Loucy (cell line): ENCODE data around the gene YY1AP1.
"Not testable (repeated sequence)": the region's sequence is repeated elsewhere in the genome, so short reads cannot be mapped to it uniquely, and the experiment has no call there.

Experiments used
- H2AFZ ChIP-seq: fragments of 200-600 bp; sonication (generic); 2 replicates; pipeline ENCODE4 v1.6.0; 2016; ENCODE audit warnings: antibody characterized with exemption, mild to moderate bottlenecking, low read length, moderate library complexity
- H3F3A ChIP-seq: fragments of 200-600 bp; 2 replicates; pipeline ENCODE4 v1.6.0; 2016; ENCODE audit warnings: antibody characterized with exemption, low read depth, mild to moderate bottlenecking
- H3K27me3 ChIP-seq: fragments of 200-600 bp; sonication (generic); 2 replicates; pipeline ENCODE4 v1.6.1; 2014; ENCODE audit warnings: low read length, mild to moderate bottlenecking; ENCODE audit not compliant: insufficient read depth, poor library complexity, severe bottlenecking
- H3K36me3 ChIP-seq: fragments of 200-600 bp; sonication (generic); 2 replicates; pipeline ENCODE4 v1.6.1; 2016; ENCODE audit warnings: low read length; ENCODE audit not compliant: insufficient read depth
- H3K4me1 ChIP-seq: fragments of 200-600 bp; sonication (generic); 2 replicates; pipeline ENCODE4 v1.5.1; 2014; ENCODE audit warnings: low read length, mild to moderate bottlenecking; ENCODE audit not compliant: insufficient read depth, poor library complexity, severe bottlenecking
- H3K4me2 ChIP-seq: fragments of 200-600 bp; sonication (generic); 2 replicates; pipeline ENCODE4 v1.6.0; 2014; ENCODE audit warnings: antibody characterized with exemption, low read length, low read depth, mild to moderate bottlenecking; ENCODE audit not compliant: poor library complexity, severe bottlenecking
- H3K4me3 ChIP-seq: fragments of 200-600 bp; sonication (generic); 2 replicates; pipeline ENCODE4 v1.5.1; 2014; ENCODE audit warnings: low read length, mild to moderate bottlenecking, mixed read lengths; ENCODE audit not compliant: poor library complexity, severe bottlenecking
- H3K79me2 ChIP-seq: fragments of 200-600 bp; sonication (generic); 2 replicates; pipeline ENCODE4 v1.6.1; 2014; ENCODE audit warnings: low read length; ENCODE audit not compliant: insufficient read depth
- H3K9ac ChIP-seq: fragments of 200-600 bp; sonication (generic); 2 replicates; pipeline ENCODE4 v1.6.0; 2014; ENCODE audit warnings: mild to moderate bottlenecking, low read depth, low read length, moderate library complexity; ENCODE audit not compliant: poor library complexity, severe bottlenecking
- H3K9me2 ChIP-seq: fragments of 200-600 bp; sonication (generic); replicated peaks from 2 replicates; pipeline ENCODE4 v1.6.1; 2016; ENCODE audit warnings: low read depth, low read length, mixed read lengths
- H3K9me3 ChIP-seq: fragments of 200-600 bp; sonication (generic); 2 replicates; pipeline ENCODE4 v1.6.1; 2014; ENCODE audit warnings: mild to moderate bottlenecking, antibody characterized with exemption, low read length, low read depth; ENCODE audit not compliant: insufficient read depth
- H4K20me1 ChIP-seq: fragments of 200-600 bp; sonication (generic); 2 replicates; pipeline ENCODE4 v1.6.0; 2014; ENCODE audit warnings: antibody characterized with exemption, low read length, mild to moderate bottlenecking; ENCODE audit not compliant: insufficient read depth, poor library complexity, severe bottlenecking
- EZH2phosphoT487 ChIP-seq: fragments of 200-600 bp; IDR thresholded peaks from 2 replicates; pipeline ENCODE4 v1.6.1; 2018; ENCODE audit warnings: antibody characterized with exemption, mild to moderate bottlenecking, moderate library complexity, borderline replicate concordance
- TF ChIP-seq, protein P1 (sequence below): fragments of 200-600 bp; sonication (generic); conservative IDR thresholded peaks from 2 replicates; pipeline ENCODE4 v1.5.1; 2014; ENCODE audit warnings: mild to moderate bottlenecking, antibody characterized with exemption, low read length

The YY1AP1 gene

DNA sequence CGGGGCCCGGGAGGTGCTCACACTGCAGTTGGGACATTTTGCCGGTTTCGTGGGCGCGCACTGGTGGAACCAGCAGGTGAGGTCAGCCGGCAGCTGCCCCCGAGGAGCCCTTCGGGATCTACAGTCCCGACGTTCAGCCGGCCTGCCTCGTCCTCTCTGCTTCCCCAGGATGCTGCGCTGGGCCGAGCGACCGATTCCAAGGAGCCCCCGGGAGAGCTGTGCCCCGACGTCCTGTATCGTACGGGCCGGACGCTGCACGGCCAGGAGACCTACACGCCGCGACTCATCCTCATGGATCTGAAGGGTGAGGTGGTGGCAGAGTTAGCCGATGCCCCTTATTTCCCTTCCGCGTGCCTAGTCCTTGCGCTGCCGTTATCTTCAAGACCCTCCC is 78.3 kb downstream of the YY1AP1 start:
- not testable (repeated sequence) for H3F3A ChIP-seq, H3K4me2 ChIP-seq

DNA sequence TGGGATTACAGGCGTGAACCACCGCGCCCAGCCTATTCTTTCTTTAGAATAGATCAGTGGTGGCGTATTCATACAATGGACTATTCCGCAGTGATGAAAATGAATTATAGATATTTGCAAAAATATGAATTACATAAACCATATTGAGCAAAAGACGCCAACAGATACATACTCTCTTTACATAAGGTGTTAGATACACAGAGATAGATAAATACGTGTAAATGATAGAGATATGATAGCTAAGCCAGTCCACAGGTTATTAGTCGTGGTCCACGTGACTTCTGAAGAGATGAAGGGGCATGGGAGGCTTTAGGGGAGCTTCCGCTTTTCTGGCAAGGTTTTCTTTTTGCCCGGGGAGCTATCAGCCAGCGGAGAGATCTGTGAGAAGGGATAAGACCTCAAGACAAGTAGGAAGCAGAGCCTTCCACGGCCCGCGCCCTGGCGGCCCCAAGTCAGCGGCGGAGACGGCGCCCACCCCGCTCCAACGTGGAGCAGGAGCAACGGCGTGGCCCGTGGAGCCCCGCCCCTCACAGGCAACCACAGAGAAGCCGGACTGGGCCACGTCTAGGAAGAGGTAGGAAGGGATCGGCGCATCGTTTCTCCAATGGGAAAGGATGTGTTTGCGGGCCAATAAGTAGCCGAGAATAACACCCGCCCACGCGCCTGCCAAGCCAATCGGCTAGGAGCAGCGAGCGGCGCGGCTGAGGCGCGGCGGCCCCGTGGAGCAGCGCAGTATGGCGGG is 78.9 kb downstream of the YY1AP1 start, which contains the start of gene MSTO1:
Gene MSTO1 (plus strand): TSS at position 704 of the 742 bp plus-strand sequence. CDS start 31 bp downstream, at position 735.
- TF ChIP-seq, protein P1, sequence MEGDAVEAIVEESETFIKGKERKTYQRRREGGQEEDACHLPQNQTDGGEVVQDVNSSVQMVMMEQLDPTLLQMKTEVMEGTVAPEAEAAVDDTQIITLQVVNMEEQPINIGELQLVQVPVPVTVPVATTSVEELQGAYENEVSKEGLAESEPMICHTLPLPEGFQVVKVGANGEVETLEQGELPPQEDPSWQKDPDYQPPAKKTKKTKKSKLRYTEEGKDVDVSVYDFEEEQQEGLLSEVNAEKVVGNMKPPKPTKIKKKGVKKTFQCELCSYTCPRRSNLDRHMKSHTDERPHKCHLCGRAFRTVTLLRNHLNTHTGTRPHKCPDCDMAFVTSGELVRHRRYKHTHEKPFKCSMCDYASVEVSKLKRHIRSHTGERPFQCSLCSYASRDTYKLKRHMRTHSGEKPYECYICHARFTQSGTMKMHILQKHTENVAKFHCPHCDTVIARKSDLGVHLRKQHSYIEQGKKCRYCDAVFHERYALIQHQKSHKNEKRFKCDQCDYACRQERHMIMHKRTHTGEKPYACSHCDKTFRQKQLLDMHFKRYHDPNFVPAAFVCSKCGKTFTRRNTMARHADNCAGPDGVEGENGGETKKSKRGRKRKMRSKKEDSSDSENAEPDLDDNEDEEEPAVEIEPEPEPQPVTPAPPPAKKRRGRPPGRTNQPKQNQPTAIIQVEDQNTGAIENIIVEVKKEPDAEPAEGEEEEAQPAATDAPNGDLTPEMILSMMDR, result no peak
- TF ChIP-seq EZH2phosphoT487, result no peak
- Histone ChIP-seq H3K79me2 (no peaks in the 10 kb centered on the region), H3K36me3 (0 out of 2 replicates have a peak, but pooled peaks cover 3% of the 10 kb centered on the region), H3F3A (no peaks in the 10 kb centered on the region), H3K4me3 (peak within 1 kb of the TSS; percentile 73), H2AFZ (peak within 1 kb of the TSS; percentile 76), H3K4me2 (peak within 1 kb of the TSS; percentile 61), H3K4me1 (no peaks in the 10 kb centered on the region), H3K9ac (peak within 1 kb of the TSS; percentile 69), H3K27me3 (no peaks in the 10 kb centered on the region), H3K9me2 (no peaks in the 10 kb centered on the region), H3K9me3 (no peaks in the 10 kb centered on the region), H4K20me1 (no peaks in the 10 kb centered on the region)

More for the DNA sequence above, 78.3 kb downstream of the YY1AP1 start:
- H3K9me2 ChIP-seq, H4K20me1 ChIP-seq, H3K79me2 ChIP-seq, H3K9me3 ChIP-seq, H2AFZ ChIP-seq, H3K27me3 ChIP-seq, H3K9ac ChIP-seq, H3K36me3 ChIP-seq, H3K4me1 ChIP-seq: not testable (repeated sequence)
- H3K4me3 ChIP-seq, result peak overlapping the region; percentile 73
